ENCODE data around the gene NGLY1.

NGLY1 gene

DNA sequence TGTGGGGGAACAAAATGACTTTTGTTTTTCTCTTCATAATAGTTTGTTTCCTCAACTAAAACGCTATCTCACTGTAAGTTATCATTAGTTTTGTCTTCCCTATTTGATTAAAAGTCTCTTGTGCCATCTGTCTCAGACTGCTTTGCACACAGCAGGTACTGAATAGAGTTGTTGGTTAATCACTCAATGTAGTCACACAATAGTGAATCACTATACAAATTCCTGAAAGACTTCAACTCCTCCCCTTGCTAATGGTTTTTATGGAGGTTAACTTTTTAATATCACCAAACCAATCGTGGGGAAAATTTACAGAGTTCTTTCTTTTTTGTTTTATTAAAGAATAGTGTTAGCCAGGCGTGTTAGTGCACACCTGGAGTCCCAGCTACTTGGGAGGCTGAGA is 2.6 kb upstream of the NGLY1 start:
- TF ChIP-seq, protein P1, sequence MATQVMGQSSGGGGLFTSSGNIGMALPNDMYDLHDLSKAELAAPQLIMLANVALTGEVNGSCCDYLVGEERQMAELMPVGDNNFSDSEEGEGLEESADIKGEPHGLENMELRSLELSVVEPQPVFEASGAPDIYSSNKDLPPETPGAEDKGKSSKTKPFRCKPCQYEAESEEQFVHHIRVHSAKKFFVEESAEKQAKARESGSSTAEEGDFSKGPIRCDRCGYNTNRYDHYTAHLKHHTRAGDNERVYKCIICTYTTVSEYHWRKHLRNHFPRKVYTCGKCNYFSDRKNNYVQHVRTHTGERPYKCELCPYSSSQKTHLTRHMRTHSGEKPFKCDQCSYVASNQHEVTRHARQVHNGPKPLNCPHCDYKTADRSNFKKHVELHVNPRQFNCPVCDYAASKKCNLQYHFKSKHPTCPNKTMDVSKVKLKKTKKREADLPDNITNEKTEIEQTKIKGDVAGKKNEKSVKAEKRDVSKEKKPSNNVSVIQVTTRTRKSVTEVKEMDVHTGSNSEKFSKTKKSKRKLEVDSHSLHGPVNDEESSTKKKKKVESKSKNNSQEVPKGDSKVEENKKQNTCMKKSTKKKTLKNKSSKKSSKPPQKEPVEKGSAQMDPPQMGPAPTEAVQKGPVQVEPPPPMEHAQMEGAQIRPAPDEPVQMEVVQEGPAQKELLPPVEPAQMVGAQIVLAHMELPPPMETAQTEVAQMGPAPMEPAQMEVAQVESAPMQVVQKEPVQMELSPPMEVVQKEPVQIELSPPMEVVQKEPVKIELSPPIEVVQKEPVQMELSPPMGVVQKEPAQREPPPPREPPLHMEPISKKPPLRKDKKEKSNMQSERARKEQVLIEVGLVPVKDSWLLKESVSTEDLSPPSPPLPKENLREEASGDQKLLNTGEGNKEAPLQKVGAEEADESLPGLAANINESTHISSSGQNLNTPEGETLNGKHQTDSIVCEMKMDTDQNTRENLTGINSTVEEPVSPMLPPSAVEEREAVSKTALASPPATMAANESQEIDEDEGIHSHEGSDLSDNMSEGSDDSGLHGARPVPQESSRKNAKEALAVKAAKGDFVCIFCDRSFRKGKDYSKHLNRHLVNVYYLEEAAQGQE (IDR thresholded peaks at IDR 0.05; ENCODE audit: low read depth) = no peak
- TF ChIP-seq ZBTB7A (IDR thresholded peaks at IDR 0.05; ENCODE audit: low read depth) = no peak
- no peak for TF ChIP-seq RAD21 (IDR thresholded peaks at IDR 0.05; ENCODE audit: low read depth)
- TF ChIP-seq TEAD4 (IDR thresholded peaks at IDR 0.05) = no peak

DNA sequence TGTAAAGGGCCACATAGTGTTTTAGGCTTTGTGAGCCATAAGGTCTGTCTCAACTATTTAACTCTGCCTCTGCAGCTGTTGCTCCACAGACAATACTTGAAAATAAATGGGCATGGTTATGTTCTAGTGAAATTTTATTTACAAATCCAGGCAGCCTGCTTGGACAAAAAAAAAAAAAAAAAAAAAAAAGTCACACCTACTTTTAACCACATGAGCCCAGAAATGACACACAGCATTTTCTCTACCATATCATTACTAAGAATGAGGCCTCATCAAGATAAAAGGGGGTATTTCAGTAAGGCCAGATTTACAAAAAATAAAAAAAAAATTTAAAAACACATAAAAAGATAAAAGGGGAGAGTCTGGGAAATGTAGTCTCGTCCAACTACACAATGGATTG is 1.7 kb upstream of the NGLY1 start:
- TF ChIP-seq, protein P2, sequence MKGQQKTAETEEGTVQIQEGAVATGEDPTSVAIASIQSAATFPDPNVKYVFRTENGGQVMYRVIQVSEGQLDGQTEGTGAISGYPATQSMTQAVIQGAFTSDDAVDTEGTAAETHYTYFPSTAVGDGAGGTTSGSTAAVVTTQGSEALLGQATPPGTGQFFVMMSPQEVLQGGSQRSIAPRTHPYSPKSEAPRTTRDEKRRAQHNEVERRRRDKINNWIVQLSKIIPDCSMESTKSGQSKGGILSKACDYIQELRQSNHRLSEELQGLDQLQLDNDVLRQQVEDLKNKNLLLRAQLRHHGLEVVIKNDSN (IDR thresholded peaks at IDR 0.05) = no peak
- TF ChIP-seq TCF12 (IDR thresholded peaks at IDR 0.05; ENCODE audit: low read depth) (no peak), YY1 (IDR thresholded peaks at IDR 0.05; ENCODE audit: low read depth) (no peak), NFIC (IDR thresholded peaks at IDR 0.05) (no peak), TAF1 (IDR thresholded peaks at IDR 0.05; ENCODE audit: low read depth) (no peak), EP300 (IDR thresholded peaks at IDR 0.05; ENCODE audit: borderline replicate concordance) (no peak), EGR1 (IDR thresholded peaks at IDR 0.05) (no peak), CEBPB (IDR thresholded peaks at IDR 0.05) (no peak), CREB1 (IDR thresholded peaks at IDR 0.05; ENCODE audit: low read depth) (no peak), RAD21 (IDR thresholded peaks at IDR 0.05; ENCODE audit: low read depth) (no peak), ZBTB7A (IDR thresholded peaks at IDR 0.05; ENCODE audit: low read depth) (no peak), TEAD4 (IDR thresholded peaks at IDR 0.05) (no peak), FOXM1 (IDR thresholded peaks at IDR 0.05; ENCODE audit: borderline replicate concordance, low read depth) (no peak)
- TF ChIP-seq, protein P3, sequence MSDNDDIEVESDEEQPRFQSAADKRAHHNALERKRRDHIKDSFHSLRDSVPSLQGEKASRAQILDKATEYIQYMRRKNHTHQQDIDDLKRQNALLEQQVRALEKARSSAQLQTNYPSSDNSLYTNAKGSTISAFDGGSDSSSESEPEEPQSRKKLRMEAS (IDR thresholded peaks at IDR 0.05) = no peak
- TF ChIP-seq, protein P1 (IDR thresholded peaks at IDR 0.05; ENCODE audit: low read depth) = no peak

DNA sequence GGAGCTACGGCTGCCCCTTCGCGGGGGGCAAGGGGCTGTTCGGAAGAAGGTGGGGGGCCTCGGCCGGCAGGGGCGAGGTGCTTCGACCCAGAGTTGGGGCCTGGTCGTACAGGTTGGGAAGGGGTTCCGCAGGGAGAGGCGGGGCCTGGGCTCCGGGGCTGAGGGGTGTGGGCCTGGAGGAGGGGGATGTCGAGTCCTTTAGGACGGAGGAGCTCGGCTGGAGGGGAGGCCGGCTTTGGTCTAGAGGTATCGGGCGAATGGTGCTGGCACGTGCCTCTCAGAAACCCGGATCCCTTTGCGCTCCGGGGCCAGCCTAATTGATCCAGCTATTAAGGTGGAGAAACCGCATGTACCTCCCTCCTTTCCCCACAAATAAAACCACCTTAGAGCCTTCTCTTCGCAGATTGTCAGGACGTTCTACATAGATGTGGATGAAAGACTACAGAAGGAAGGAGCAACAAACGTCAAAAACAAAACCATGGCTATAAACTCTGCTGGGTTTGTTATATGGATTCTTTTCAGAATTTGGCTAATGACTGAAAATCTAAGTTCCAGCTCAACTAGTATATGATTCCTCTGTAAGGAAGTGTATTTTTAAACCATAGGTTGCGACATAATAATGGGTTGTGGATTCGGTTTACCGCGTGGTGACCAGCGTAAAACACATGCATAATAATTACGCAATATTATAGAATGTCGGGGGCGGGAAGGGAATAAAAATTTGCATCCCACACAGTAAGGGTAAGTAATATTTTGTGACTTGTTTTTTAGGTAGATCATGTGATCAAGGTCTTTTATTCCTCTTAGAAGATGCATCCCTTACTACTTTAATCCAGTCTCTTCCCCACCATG is 644 bp upstream of the NGLY1 start:
- TF ChIP-seq NFIC (IDR thresholded peaks at IDR 0.05) (no peak), CEBPB (IDR thresholded peaks at IDR 0.05) (peak; percentile 91), EGR1 (IDR thresholded peaks at IDR 0.05) (no peak), ZBTB7A (IDR thresholded peaks at IDR 0.05; ENCODE audit: low read depth) (peak; percentile 70; the same call in 1 of the 2 replicates), RAD21 (IDR thresholded peaks at IDR 0.05; ENCODE audit: low read depth) (no peak)
- TF ChIP-seq, protein P1 (IDR thresholded peaks at IDR 0.05; ENCODE audit: low read depth) = no peak
- TF ChIP-seq, protein P3 (IDR thresholded peaks at IDR 0.05) = peak; percentile 87

DNA sequence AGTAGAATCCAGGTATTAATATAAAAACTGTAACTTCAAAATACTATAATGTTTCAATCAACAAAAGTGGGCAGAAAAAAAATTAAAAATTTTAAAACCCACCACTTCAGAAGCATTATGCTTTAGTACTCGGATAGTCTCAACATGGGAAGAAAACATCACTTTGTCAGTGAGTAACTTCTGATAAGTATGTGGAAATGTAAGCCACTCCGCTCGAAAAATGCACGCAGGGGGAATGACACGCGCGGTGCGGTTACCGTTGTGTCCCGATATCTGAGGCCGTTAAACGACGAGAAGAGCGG is 656 bp downstream of the NGLY1 start:
- TF ChIP-seq NFIC (IDR thresholded peaks at IDR 0.05) = no peak
- no peak for TF ChIP-seq CEBPB (IDR thresholded peaks at IDR 0.05)
- no peak for TF ChIP-seq EP300 (IDR thresholded peaks at IDR 0.05; ENCODE audit: borderline replicate concordance)
- TF ChIP-seq ZBTB7A (IDR thresholded peaks at IDR 0.05; ENCODE audit: low read depth) = no peak
- TF ChIP-seq, protein P1 (IDR thresholded peaks at IDR 0.05; ENCODE audit: low read depth) = no peak
- no peak for TF ChIP-seq RAD21 (IDR thresholded peaks at IDR 0.05; ENCODE audit: low read depth)
- no peak for TF ChIP-seq EGR1 (IDR thresholded peaks at IDR 0.05)
- TF ChIP-seq, protein P3 (IDR thresholded peaks at IDR 0.05) = no peak
- TF ChIP-seq CREB1 (IDR thresholded peaks at IDR 0.05; ENCODE audit: low read depth) = no peak
- TF ChIP-seq TAF1 (IDR thresholded peaks at IDR 0.05; ENCODE audit: low read depth) = no peak
- no peak for TF ChIP-seq TEAD4 (IDR thresholded peaks at IDR 0.05)

Data from Ishikawa (cell line).